ENCODE data around the gene MRPL10. TPM values are rescaled to one million over a fixed set of nuclear protein-coding genes. Genes with fewer than 3 reads are reported as not detected.

Gene MRPL10
- total and polyA plus RNA-seq, 10 donors: 24.4 to 46.1 (median 34.2) TPM

DNA sequence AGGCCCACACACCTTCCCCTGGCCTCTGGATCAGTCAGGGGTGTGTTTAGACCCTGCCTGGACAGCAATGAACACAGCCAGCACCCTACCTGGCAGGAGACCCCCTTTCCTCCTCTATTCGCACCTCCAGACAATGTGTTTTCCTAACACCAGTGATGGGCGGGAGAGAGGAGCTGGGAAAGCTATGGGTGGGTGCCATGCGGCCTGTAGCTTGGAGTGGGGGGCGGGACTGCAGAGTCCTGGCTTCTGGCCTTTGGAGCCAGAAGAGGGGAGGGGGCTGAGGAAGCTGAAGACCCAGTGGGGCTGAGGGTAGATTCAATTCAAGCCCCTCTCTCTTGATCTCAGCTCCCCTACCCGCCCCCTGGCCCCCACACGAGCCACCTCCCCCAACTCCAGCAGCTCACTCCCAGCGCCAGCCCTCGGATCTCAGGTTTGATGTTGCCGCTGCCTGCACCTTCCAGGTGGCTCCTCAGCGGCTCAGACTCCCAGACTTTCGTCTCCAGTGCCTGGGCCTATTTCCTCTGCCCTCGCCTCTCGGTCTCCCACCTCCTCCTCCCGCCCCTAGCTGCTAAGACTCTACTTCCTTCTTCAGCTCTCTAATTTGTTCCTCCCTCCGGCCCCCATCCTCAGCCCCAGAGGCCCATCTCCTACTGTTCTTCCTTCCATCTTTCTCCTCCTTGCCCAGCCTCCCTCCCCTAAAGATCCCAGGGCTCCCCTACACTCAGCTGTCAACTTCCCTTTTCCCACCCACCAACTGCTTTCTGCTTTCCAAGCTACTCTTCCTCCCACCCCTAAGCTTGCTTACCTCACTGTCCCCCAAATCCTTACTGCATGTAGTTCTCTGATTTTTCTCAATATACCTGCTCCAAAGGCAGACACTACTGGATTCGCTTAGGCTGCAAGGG is 26.5 kb upstream of the MRPL10 start:
- DNase-seq: peak; percentile 19
- 59 to 65% (median 62%) methylated on average over 16 of the region's 16 CpGs for whole genome bisulfite sequencing, 5 donors

DNA sequence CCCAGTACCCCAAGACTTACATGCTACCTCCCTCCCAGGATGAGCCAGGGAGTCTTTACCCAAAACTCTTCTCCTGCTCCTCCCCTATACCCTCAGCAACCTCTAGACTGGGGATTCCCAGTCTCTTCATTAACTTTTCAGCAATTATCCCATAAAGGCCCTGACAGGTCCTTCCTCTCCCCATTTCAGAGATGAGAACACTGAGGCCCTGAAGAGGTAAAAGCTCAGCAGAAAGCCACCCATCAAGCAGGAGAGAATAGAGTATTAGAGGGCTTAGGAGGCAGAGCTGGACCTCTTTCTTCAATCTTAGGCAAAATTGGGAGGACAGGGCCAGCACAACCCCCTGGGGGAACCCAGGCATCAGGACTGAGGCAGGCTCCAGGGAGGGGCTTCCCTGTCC is 25.5 kb upstream of the MRPL10 start:
- TF ChIP-seq, protein P1, sequence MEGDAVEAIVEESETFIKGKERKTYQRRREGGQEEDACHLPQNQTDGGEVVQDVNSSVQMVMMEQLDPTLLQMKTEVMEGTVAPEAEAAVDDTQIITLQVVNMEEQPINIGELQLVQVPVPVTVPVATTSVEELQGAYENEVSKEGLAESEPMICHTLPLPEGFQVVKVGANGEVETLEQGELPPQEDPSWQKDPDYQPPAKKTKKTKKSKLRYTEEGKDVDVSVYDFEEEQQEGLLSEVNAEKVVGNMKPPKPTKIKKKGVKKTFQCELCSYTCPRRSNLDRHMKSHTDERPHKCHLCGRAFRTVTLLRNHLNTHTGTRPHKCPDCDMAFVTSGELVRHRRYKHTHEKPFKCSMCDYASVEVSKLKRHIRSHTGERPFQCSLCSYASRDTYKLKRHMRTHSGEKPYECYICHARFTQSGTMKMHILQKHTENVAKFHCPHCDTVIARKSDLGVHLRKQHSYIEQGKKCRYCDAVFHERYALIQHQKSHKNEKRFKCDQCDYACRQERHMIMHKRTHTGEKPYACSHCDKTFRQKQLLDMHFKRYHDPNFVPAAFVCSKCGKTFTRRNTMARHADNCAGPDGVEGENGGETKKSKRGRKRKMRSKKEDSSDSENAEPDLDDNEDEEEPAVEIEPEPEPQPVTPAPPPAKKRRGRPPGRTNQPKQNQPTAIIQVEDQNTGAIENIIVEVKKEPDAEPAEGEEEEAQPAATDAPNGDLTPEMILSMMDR (IDR thresholded peaks at IDR 0.05 in 8 of 11, conservative IDR thresholded peaks at IDR 0.05 in 3 of 11): no peak
- TF ChIP-seq POLR2AphosphoS5 (IDR thresholded peaks at IDR 0.05): no peak
- no peak for TF ChIP-seq POLR2A (IDR thresholded peaks at IDR 0.05)
- H3K4me3 ChIP-seq: no peak overlapping the region
- peaks cover 4 to 16% (median 10%) of the 10 kb centered on the region in 6 donors for H3K4me1 ChIP-seq
- H3K27ac ChIP-seq: no peak overlapping the region
- no peak for DNase-seq
- H3K9me3 ChIP-seq: no peaks in the 10 kb centered on the region
- peaks cover 3 to 74% (median 24%) of the 10 kb centered on the region in 7 donors for H3K27me3 ChIP-seq (replicated peaks in 1 of 7)
- intact Hi-C loops (cut with DNase I; ENCODE audit: low total_unique reads): loop anchor here (10.0 kb wide), 1 partner anchor 868 kb away; the partner anchor contains the start of genes HOXB13, PRAC1 and PRAC2
- no peaks in the 10 kb centered on the region for H3K36me3 ChIP-seq

More for the DNA sequence above, 26.5 kb upstream of the MRPL10 start:
- intact Hi-C loops (cut with DNase I; ENCODE audit: low total_unique reads): loop anchor here (10.0 kb wide), 1 partner anchor 867 kb away; the partner anchor contains the start of genes HOXB13, PRAC1 and PRAC2
- Histone ChIP-seq H3K4me3 (no peak overlapping the region), H3K9me3 (no peaks in the 10 kb centered on the region), H3K27ac (no peak overlapping the region), H3K27me3 (replicated peaks in 1 of 7) (peaks cover 0 to 64% (median 14%) of the 10 kb centered on the region in 7 donors), H3K36me3 (no peaks in the 10 kb centered on the region), H3K4me1 (peaks cover 0 to 13% (median 8%) of the 10 kb centered on the region in 6 donors)
- TF ChIP-seq POLR2A (IDR thresholded peaks at IDR 0.05) (no peak), POLR2AphosphoS5 (IDR thresholded peaks at IDR 0.05) (no peak)
- TF ChIP-seq, protein P1 (IDR thresholded peaks at IDR 0.05 in 8 of 11, conservative IDR thresholded peaks at IDR 0.05 in 3 of 11): no peak

DNA sequence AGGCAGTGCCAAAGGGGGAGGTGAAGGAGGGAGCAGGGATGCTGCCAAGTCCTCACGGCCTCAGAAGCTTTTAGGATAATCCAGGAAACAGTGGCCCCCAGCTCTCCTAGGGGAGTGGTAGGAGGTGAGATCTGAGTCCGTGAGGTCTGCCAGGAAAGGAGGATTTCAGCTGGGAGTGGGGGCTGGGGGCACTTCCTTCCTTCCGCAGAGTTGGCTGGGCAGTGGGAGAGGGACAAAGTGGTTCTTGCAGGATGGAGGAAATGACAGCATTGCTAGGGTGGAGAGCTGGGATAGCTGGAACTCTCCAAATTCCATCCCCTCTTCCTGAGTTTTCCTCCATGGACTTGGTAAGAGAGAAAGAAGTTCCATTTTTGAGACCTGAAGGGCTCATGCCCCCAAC is 24.4 kb upstream of the MRPL10 start:
- Histone ChIP-seq H3K36me3 (no peaks in the 10 kb centered on the region), H3K4me3 (no peak overlapping the region), H3K4me1 (peaks cover 11 to 27% (median 21%) of the 10 kb centered on the region in 6 donors), H3K9me3 (no peaks in the 10 kb centered on the region), H3K27ac (peak overlapping the region in 1 of 8 donors; percentile 11), H3K27me3 (replicated peaks in 1 of 7) (peaks cover 4 to 80% (median 35%) of the 10 kb centered on the region in 7 donors)
- peak in 1 of 3 donors; percentile 36 for TF ChIP-seq POLR2AphosphoS5 (IDR thresholded peaks at IDR 0.05)
- TF ChIP-seq, protein P1 (IDR thresholded peaks at IDR 0.05 in 8 of 11, conservative IDR thresholded peaks at IDR 0.05 in 3 of 11): no peak
- intact Hi-C loops (cut with DNase I; ENCODE audit: low total_unique reads): loop anchor here (10.0 kb wide), 1 partner anchor 869 kb away; the partner anchor contains the start of genes HOXB13, PRAC1 and PRAC2
- WGBS, 5 donors: 27 to 44% (median 38%) methylated on average over 3 of the region's 3 CpGs
- peak; percentile 37 for DNase-seq

DNA sequence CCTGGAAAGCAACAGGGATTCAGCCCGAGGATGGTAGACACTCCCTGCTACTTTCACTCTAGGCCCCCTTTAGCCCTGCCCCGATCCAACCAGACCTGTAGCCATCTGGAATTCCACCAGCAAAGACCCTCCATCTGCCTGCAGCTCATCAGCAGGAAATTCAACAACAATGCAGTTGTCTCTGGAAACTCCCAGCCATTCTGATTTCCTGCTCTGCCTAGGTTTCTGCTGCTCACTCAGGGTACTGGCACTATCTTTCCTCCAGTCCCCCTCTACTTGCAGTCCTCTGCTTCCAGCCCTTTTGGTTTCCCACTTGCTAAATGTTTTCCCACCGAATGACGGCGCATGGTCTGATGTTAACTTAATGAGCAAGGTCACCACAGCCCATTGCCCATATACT is 22.3 kb upstream of the MRPL10 start:
- intact Hi-C loops (cut with DNase I; ENCODE audit: low total_unique reads): loop anchor here (10.0 kb wide), 1 partner anchor 871 kb away; the partner anchor contains the start of genes HOXB13, PRAC1 and PRAC2
- peaks cover 4 to 90% (median 54%) of the 10 kb centered on the region in 7 donors for H3K27me3 ChIP-seq (replicated peaks in 1 of 7)
- H3K36me3 ChIP-seq: no peaks in the 10 kb centered on the region
- 39 to 58% (median 42%) methylated on average over 5 of the region's 5 CpGs for WGBS, 5 donors
- TF ChIP-seq, protein P1 (IDR thresholded peaks at IDR 0.05 in 8 of 11, conservative IDR thresholded peaks at IDR 0.05 in 3 of 11): no peak
- no peak for TF ChIP-seq POLR2A (IDR thresholded peaks at IDR 0.05)
- no peak for TF ChIP-seq POLR2AphosphoS5 (IDR thresholded peaks at IDR 0.05)
- H3K27ac ChIP-seq: no peak overlapping the region
- peaks cover 14 to 39% (median 27%) of the 10 kb centered on the region in 6 donors for H3K4me1 ChIP-seq
- H3K4me3 ChIP-seq: no peak overlapping the region
- DNase-seq: no peak
- no peaks in the 10 kb centered on the region for H3K9me3 ChIP-seq
